H1 (cell line): ENCODE data around the gene LRRC14B.
A peak's percentile ranks its signal among the peaks of the same experiment; 100 is the strongest.

ENCODE experiments used
- CBX8 ChIP-seq: fragments of 300-800, 300-1000 bp; sonication (generic); IDR thresholded peaks from 2 replicates; pipeline ENCODE4 v1.7.1; 2016; ENCODE audit warnings: low read depth, low read length, borderline replicate concordance
- CREB1 ChIP-seq: IDR thresholded peaks from 2 replicates; pipeline ENCODE4 v1.6.1; 2012; ENCODE audit warnings: inconsistent platforms
- CTCF ChIP-seq, 3 experiments: IDR thresholded peaks; 1 replicate in 2 of 3; 2 replicates in 1 of 3; pipeline versions ENCODE4 v1.5.1 to v1.6.1; 2011; ENCODE audit warnings: low read length in 3 of 3, mild to moderate bottlenecking in 3 of 3, inconsistent platforms in 2 of 3, low read depth in 1 of 3, moderate library complexity in 1 of 3; ENCODE audit not compliant: insufficient read depth in 1 of 3; ENCODE audit errors: control extremely low read depth in 1 of 3
- EP300 ChIP-seq, 2 experiments: IDR thresholded peaks; 1 replicate in 1 of 2; 2 replicates in 1 of 2; pipeline ENCODE4 v1.6.1; 2011 to 2012; ENCODE audit warnings: low read depth in 2 of 2, low read length in 2 of 2, mild to moderate bottlenecking in 2 of 2, borderline replicate concordance in 1 of 2, inconsistent platforms in 1 of 2, moderate library complexity in 1 of 2
- EZH2 ChIP-seq: fragments of 200-600 bp; sonication (generic); IDR thresholded peaks from 2 replicates; pipeline ENCODE4 v1.7.1; 2012; ENCODE audit warnings: low read depth, mild to moderate bottlenecking, moderate library complexity, low read length, inconsistent platforms; ENCODE audit not compliant: severe bottlenecking
- GABPA ChIP-seq: IDR thresholded peaks from 2 replicates; pipeline ENCODE4 v1.6.1; 2011; ENCODE audit warnings: mild to moderate bottlenecking, low read length, moderate library complexity, borderline replicate concordance; ENCODE audit not compliant: insufficient read depth
- NRF1 ChIP-seq: IDR thresholded peaks from 2 replicates; pipeline ENCODE4 v1.6.1; 2011; ENCODE audit warnings: mild to moderate bottlenecking, low read depth, low read length, improper control_type of control experiment
- POLR2A ChIP-seq, 2 experiments: IDR thresholded peaks; 1 replicate in 1 of 2; 2 replicates in 1 of 2; pipeline ENCODE4 v1.6.1; 2011; ENCODE audit warnings: low read depth in 2 of 2, low read length in 2 of 2, mild to moderate bottlenecking in 2 of 2; ENCODE audit errors: control extremely low read depth in 1 of 2
- POLR2AphosphoS5 ChIP-seq: IDR thresholded peaks from 2 replicates; pipeline ENCODE4 v1.6.1; 2011; ENCODE audit warnings: low read depth, low read length
- RXRA ChIP-seq: IDR thresholded peaks from 2 replicates; pipeline ENCODE4 v1.6.1; 2011; ENCODE audit warnings: low read depth, mild to moderate bottlenecking, low read length, moderate library complexity; ENCODE audit not compliant: insufficient read depth
- TAF1 ChIP-seq: IDR thresholded peaks from 2 replicates; pipeline ENCODE4 v1.6.1; 2011; ENCODE audit warnings: mild to moderate bottlenecking, low read depth, low read length
- YY1 ChIP-seq: IDR thresholded peaks from 2 replicates; pipeline ENCODE4 v1.6.1; 2011; ENCODE audit warnings: low read depth, mild to moderate bottlenecking, low read length
- TF ChIP-seq, protein P1 (sequence below): IDR thresholded peaks from 2 replicates; pipeline ENCODE4 v1.6.1; 2012; ENCODE audit warnings: low read length, inconsistent platforms

DNA sequence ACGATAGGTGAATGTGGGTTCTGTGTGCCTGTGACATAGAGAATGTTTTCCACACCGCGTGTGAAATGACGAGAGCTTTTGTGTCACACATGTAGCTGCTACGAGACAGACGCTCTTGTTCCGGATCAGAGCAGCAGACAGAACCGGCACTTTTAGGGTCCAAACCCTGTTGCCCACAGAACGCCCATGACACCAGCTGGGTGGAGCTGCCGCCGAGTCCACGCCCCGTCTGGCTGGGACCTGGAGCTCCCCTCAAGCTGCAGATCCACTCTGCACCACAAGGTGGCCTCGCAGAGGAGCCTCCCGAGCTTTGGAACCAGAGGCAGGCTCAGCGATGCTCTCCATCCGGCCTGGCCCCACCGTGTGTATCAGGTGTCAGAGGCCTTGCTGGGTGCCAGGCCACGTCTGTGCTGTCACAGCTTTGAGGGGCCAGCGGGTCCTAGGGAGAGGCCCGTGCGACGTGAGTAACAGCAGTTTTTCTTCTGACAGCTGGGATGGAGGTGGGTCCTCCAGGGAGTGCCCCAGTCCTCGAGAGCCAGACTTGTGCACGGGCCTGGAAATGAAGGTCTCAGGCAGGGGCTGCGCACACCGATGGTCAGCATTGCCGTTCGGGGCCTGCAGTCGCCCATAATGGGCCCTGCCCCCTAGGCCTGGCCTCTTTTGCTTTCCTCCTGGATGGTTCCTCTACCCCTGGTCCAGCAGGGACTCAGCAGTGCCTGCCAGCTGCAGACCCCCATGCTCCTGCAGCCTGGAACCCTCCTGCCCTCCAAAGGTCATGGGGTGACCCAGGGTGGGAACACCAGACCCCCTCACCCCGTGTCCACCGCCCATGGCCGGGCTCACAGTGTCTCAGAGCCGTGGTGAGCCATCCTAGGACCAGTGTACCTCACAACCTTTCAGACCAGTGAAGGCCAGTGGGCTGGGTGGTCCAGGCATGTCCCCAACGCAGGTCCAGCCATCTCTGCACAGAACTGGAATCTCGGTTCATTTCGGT is 2.5 kb upstream of the LRRC14B start:
- TF ChIP-seq CTCF (IDR thresholded peaks at IDR 0.05; ENCODE audit: control extremely low read depth in 1 of 3, insufficient read depth in 1 of 3, low read depth in 1 of 3, low read length in 3 of 3) (peak in 2 of 3 experiments; percentile 86 to 97; a peak in 3 of 4 replicates), CREB1 (peak; percentile 51; the same call in 1 of the 2 replicates), EP300 (IDR thresholded peaks at IDR 0.05; ENCODE audit: borderline replicate concordance in 1 of 2, low read depth in 2 of 2, low read length in 2 of 2) (no peak), RXRA (no peak), POLR2A (IDR thresholded peaks at IDR 0.05; ENCODE audit: control extremely low read depth in 1 of 2, low read depth in 2 of 2, low read length in 2 of 2) (no peak; a peak in 1 of 3 replicates), POLR2AphosphoS5 (no peak), CBX8 (no peak), TAF1 (peak; percentile 66; the same call in 1 of the 2 replicates), YY1 (peak; percentile 50; the same call in 1 of the 2 replicates), EZH2 (no peak), GABPA (peak; percentile 74; the same call in 1 of the 2 replicates), NRF1 (no peak)
- TF ChIP-seq, protein P1, sequence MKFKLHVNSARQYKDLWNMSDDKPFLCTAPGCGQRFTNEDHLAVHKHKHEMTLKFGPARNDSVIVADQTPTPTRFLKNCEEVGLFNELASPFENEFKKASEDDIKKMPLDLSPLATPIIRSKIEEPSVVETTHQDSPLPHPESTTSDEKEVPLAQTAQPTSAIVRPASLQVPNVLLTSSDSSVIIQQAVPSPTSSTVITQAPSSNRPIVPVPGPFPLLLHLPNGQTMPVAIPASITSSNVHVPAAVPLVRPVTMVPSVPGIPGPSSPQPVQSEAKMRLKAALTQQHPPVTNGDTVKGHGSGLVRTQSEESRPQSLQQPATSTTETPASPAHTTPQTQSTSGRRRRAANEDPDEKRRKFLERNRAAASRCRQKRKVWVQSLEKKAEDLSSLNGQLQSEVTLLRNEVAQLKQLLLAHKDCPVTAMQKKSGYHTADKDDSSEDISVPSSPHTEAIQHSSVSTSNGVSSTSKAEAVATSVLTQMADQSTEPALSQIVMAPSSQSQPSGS = no peak
